ENCODE data around the gene C1QTNF1.

Gene C1QTNF1

GRCh38 chr17:79046197-79046915 lies 22.4 kb downstream of the C1QTNF1 start:
- no peak for TF ChIP-seq TAF1 (IDR thresholded peaks at IDR 0.05; ENCODE audit: low read depth)
- TF ChIP-seq FOXM1 (IDR thresholded peaks at IDR 0.05; ENCODE audit: borderline replicate concordance, low read depth) = no peak
- TF ChIP-seq CEBPB (IDR thresholded peaks at IDR 0.05) = no peak
- no peak for TF ChIP-seq YY1 (IDR thresholded peaks at IDR 0.05; ENCODE audit: low read depth)
- TF ChIP-seq NFIC (IDR thresholded peaks at IDR 0.05) = no peak
- TF ChIP-seq EP300 (IDR thresholded peaks at IDR 0.05; ENCODE audit: borderline replicate concordance) = no peak
- TF ChIP-seq EGR1 (IDR thresholded peaks at IDR 0.05) = no peak
- no peak for TF ChIP-seq MAX (IDR thresholded peaks at IDR 0.05)
- no peak for TF ChIP-seq TCF12 (IDR thresholded peaks at IDR 0.05; ENCODE audit: low read depth)
- TF ChIP-seq ZBTB7A (IDR thresholded peaks at IDR 0.05; ENCODE audit: low read depth) = no peak
- TF ChIP-seq CREB1 (IDR thresholded peaks at IDR 0.05; ENCODE audit: low read depth) = no peak
- TF ChIP-seq USF1 (IDR thresholded peaks at IDR 0.05) = no peak
- no peak for TF ChIP-seq TEAD4 (IDR thresholded peaks at IDR 0.05)
- TF ChIP-seq, protein P1, sequence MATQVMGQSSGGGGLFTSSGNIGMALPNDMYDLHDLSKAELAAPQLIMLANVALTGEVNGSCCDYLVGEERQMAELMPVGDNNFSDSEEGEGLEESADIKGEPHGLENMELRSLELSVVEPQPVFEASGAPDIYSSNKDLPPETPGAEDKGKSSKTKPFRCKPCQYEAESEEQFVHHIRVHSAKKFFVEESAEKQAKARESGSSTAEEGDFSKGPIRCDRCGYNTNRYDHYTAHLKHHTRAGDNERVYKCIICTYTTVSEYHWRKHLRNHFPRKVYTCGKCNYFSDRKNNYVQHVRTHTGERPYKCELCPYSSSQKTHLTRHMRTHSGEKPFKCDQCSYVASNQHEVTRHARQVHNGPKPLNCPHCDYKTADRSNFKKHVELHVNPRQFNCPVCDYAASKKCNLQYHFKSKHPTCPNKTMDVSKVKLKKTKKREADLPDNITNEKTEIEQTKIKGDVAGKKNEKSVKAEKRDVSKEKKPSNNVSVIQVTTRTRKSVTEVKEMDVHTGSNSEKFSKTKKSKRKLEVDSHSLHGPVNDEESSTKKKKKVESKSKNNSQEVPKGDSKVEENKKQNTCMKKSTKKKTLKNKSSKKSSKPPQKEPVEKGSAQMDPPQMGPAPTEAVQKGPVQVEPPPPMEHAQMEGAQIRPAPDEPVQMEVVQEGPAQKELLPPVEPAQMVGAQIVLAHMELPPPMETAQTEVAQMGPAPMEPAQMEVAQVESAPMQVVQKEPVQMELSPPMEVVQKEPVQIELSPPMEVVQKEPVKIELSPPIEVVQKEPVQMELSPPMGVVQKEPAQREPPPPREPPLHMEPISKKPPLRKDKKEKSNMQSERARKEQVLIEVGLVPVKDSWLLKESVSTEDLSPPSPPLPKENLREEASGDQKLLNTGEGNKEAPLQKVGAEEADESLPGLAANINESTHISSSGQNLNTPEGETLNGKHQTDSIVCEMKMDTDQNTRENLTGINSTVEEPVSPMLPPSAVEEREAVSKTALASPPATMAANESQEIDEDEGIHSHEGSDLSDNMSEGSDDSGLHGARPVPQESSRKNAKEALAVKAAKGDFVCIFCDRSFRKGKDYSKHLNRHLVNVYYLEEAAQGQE (IDR thresholded peaks at IDR 0.05; ENCODE audit: low read depth) = no peak
- TF ChIP-seq RAD21 (IDR thresholded peaks at IDR 0.05; ENCODE audit: low read depth) = no peak

DNA sequence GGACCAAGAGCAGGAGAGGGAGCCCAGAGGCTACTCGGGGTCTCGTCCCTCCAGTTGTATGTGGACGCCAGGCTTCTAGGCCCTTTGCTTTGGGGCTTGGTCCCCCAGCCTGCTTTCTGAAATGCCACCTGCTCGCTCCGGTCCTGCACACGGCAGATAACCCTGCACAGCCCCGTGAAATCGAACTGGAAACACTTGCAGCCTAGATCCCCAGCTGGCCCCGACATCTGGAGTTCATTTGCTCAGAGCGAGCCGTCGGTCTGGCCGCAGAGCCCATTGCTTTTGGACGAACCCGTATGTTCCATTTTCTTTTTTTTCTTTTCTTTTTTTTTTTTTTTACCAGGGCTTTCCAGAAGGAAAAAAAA lies 22.9 kb downstream of the C1QTNF1 start:
- TF ChIP-seq TCF12 (IDR thresholded peaks at IDR 0.05; ENCODE audit: low read depth) (no peak), YY1 (IDR thresholded peaks at IDR 0.05; ENCODE audit: low read depth) (no peak), USF1 (IDR thresholded peaks at IDR 0.05) (no peak), TAF1 (IDR thresholded peaks at IDR 0.05; ENCODE audit: low read depth) (no peak), EGR1 (IDR thresholded peaks at IDR 0.05) (no peak), EP300 (IDR thresholded peaks at IDR 0.05; ENCODE audit: borderline replicate concordance) (no peak), RAD21 (IDR thresholded peaks at IDR 0.05; ENCODE audit: low read depth) (no peak), FOXM1 (IDR thresholded peaks at IDR 0.05; ENCODE audit: borderline replicate concordance, low read depth) (no peak), ZBTB7A (IDR thresholded peaks at IDR 0.05; ENCODE audit: low read depth) (no peak), MAX (IDR thresholded peaks at IDR 0.05) (no peak), NFIC (IDR thresholded peaks at IDR 0.05) (no peak)

DNA sequence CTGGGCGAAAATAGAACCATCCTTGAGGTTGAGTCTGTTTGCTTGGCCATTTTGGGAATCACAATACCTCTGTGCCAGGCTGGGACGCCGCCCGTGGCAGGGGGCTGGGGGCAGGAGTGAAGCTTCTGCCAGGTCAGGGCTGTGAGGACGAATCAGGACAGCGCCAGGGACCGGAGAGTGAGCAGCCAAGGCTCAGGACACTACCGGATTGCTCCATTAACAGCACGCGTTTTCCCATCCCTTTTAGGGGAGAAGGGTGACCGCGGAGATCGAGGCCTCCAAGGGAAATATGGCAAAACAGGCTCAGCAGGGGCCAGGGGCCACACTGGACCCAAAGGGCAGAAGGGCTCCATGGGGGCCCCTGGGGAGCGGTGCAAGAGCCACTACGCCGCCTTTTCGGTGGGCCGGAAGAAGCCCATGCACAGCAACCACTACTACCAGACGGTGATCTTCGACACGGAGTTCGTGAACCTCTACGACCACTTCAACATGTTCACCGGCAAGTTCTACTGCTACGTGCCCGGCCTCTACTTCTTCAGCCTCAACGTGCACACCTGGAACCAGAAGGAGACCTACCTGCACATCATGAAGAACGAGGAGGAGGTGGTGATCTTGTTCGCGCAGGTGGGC lies 23.4 kb downstream of the C1QTNF1 start:
- TF ChIP-seq, protein P1 (IDR thresholded peaks at IDR 0.05; ENCODE audit: low read depth) = no peak
- TF ChIP-seq NFIC (IDR thresholded peaks at IDR 0.05) = no peak
- no peak for TF ChIP-seq USF1 (IDR thresholded peaks at IDR 0.05)
- TF ChIP-seq TEAD4 (IDR thresholded peaks at IDR 0.05) = no peak
- no peak for TF ChIP-seq RAD21 (IDR thresholded peaks at IDR 0.05; ENCODE audit: low read depth)
- no peak for TF ChIP-seq EGR1 (IDR thresholded peaks at IDR 0.05)

GRCh38 chr17:79047923-79048825 lies 24.2 kb downstream of the C1QTNF1 start:
- TF ChIP-seq EP300 (IDR thresholded peaks at IDR 0.05; ENCODE audit: borderline replicate concordance) = no peak
- no peak for TF ChIP-seq USF1 (IDR thresholded peaks at IDR 0.05)
- no peak for TF ChIP-seq TAF1 (IDR thresholded peaks at IDR 0.05; ENCODE audit: low read depth)
- TF ChIP-seq EGR1 (IDR thresholded peaks at IDR 0.05) = no peak
- no peak for TF ChIP-seq CREB1 (IDR thresholded peaks at IDR 0.05; ENCODE audit: low read depth)
- no peak for TF ChIP-seq ZBTB7A (IDR thresholded peaks at IDR 0.05; ENCODE audit: low read depth)
- no peak for TF ChIP-seq TEAD4 (IDR thresholded peaks at IDR 0.05)
- TF ChIP-seq YY1 (IDR thresholded peaks at IDR 0.05; ENCODE audit: low read depth) = no peak
- TF ChIP-seq TCF12 (IDR thresholded peaks at IDR 0.05; ENCODE audit: low read depth) = no peak
- TF ChIP-seq NFIC (IDR thresholded peaks at IDR 0.05) = no peak
- TF ChIP-seq, protein P1 (IDR thresholded peaks at IDR 0.05; ENCODE audit: low read depth) = no peak
- TF ChIP-seq CEBPB (IDR thresholded peaks at IDR 0.05) = no peak
- no peak for TF ChIP-seq MAX (IDR thresholded peaks at IDR 0.05)
- no peak for TF ChIP-seq FOXM1 (IDR thresholded peaks at IDR 0.05; ENCODE audit: borderline replicate concordance, low read depth)

All from Ishikawa (cell line).